Liver (tissue), 9 donors: Measurements from ENCODE around the gene GTF3C5. TPM values are rescaled to one million over a fixed set of nuclear protein-coding genes. Genes with fewer than 3 reads are reported as not detected.

Experiments
- DNase-seq: peaks from one replicate; pipeline ENCODE4 v3.0.0-alpha.2; 2017; ENCODE audit warnings: low spot score
- H3K27ac ChIP-seq, 2 donors: one replicate each; pipeline ENCODE4 v1.7.0; 2013; ENCODE audit warnings: inconsistent platforms in 2 of 2, low read length in 2 of 2, control low read depth in 1 of 2, low read depth in 1 of 2, mild to moderate bottlenecking in 1 of 2
- H3K27me3 ChIP-seq, 4 donors: one replicate each; pipeline versions ENCODE4 v1.6.1 to v1.7.0; 2013; ENCODE audit warnings: low read length in 3 of 4, inconsistent platforms in 1 of 4, mild to moderate bottlenecking in 1 of 4, moderate library complexity in 1 of 4; ENCODE audit not compliant: control insufficient read depth in 4 of 4, insufficient read depth in 4 of 4
- H3K36me3 ChIP-seq, 4 donors: one replicate each; pipeline versions ENCODE4 v1.6.1 to v1.7.0; 2013; ENCODE audit warnings: low read length in 3 of 4, mild to moderate bottlenecking in 3 of 4, low read depth in 1 of 4, moderate library complexity in 1 of 4; ENCODE audit not compliant: control insufficient read depth in 4 of 4, insufficient read depth in 3 of 4
- H3K4me1 ChIP-seq, 4 donors: one replicate each; pipeline versions ENCODE4 v1.6.1 to v1.7.0; 2013; ENCODE audit warnings: low read length in 3 of 4, mild to moderate bottlenecking in 3 of 4, moderate library complexity in 1 of 4; ENCODE audit not compliant: control insufficient read depth in 4 of 4, insufficient read depth in 4 of 4
- H3K4me3 ChIP-seq, 3 donors: one replicate each; pipeline versions ENCODE4 v1.6.1 to v1.7.0; 2013; ENCODE audit warnings: low read length in 3 of 3, control low read depth in 1 of 3, low read depth in 1 of 3, mild to moderate bottlenecking in 1 of 3
- H3K9ac ChIP-seq, 2 donors: one replicate each; pipeline ENCODE4 v1.7.0; 2013; ENCODE audit warnings: low read length in 2 of 2, mild to moderate bottlenecking in 2 of 2, moderate library complexity in 2 of 2, control low read depth in 1 of 2, low read depth in 1 of 2
- H3K9me3 ChIP-seq, 4 donors: one replicate each; pipeline versions ENCODE4 v1.6.1 to v1.7.0; 2013; ENCODE audit warnings: low read length in 3 of 4; ENCODE audit not compliant: control insufficient read depth in 4 of 4
- EGR1 ChIP-seq, 2 donors: IDR thresholded peaks; 2 replicates each; pipeline ENCODE4 v1.6.1; 2016 to 2018; ENCODE audit warnings: antibody characterized with exemption in 2 of 2, low read depth in 2 of 2
- FOXA1 ChIP-seq: IDR thresholded peaks from 2 replicates; pipeline ENCODE4 v1.6.1; 2016; ENCODE audit warnings: antibody characterized with exemption
- FOXA2 ChIP-seq: IDR thresholded peaks from 2 replicates; pipeline ENCODE4 v1.6.1; 2016; ENCODE audit warnings: antibody characterized with exemption
- GABPA ChIP-seq, 2 donors: IDR thresholded peaks in 1 of 2; conservative IDR thresholded peaks in 1 of 2; 2 replicates each; pipeline ENCODE4 v1.6.1; 2016; ENCODE audit warnings: antibody characterized with exemption in 2 of 2, mild to moderate bottlenecking in 1 of 2, moderate library complexity in 1 of 2
- HNF4A ChIP-seq, 2 donors: conservative IDR thresholded peaks; 2 replicates each; pipeline ENCODE4 v1.6.1; 2016; ENCODE audit warnings: antibody characterized with exemption in 2 of 2, mild to moderate bottlenecking in 2 of 2
- HNF4G ChIP-seq: IDR thresholded peaks from 2 replicates; pipeline ENCODE4 v1.6.1; 2016; ENCODE audit warnings: antibody characterized with exemption
- JUND ChIP-seq, 2 donors: IDR thresholded peaks; 2 replicates each; pipeline ENCODE4 v1.6.1; 2016; ENCODE audit warnings: antibody characterized with exemption in 2 of 2
- NR2F2 ChIP-seq: IDR thresholded peaks from 2 replicates; pipeline ENCODE4 v1.6.1; 2016; ENCODE audit warnings: antibody characterized with exemption
- RAD21 ChIP-seq, 2 donors: IDR thresholded peaks; 2 replicates each; pipeline ENCODE4 v1.6.1; 2016; ENCODE audit warnings: antibody characterized with exemption in 2 of 2, mild to moderate bottlenecking in 2 of 2
- RXRA ChIP-seq, 2 donors: IDR thresholded peaks; 2 replicates each; pipeline ENCODE4 v1.6.1; 2017 to 2018; ENCODE audit warnings: antibody characterized with exemption in 2 of 2, mild to moderate bottlenecking in 1 of 2
- SP1 ChIP-seq: IDR thresholded peaks from 2 replicates; pipeline ENCODE4 v1.6.1; 2018; ENCODE audit warnings: antibody characterized with exemption, mild to moderate bottlenecking
- TAF1 ChIP-seq: conservative IDR thresholded peaks from 2 replicates; pipeline ENCODE4 v1.6.1; 2016; ENCODE audit warnings: antibody characterized with exemption, mild to moderate bottlenecking
- YY1 ChIP-seq: IDR thresholded peaks from 2 replicates; pipeline ENCODE4 v1.6.1; 2016; ENCODE audit warnings: antibody characterized with exemption, mild to moderate bottlenecking
- WGBS: extraction: QIAGEN DNeasy Blood & Tissue Kit; methylation state at CpG from one replicate; pipeline ENCODE4 v1.1.7; 2013; 5-methylcytosine and 5-hydroxymethylcytosine counted together
- polyA plus RNA-seq, 2 donors: library from polyadenylated mRNA; stranded (reverse) in 1 of 2; unstranded in 1 of 2; fragments of 200-250 nt in 1 of 2; fragments of >200 nt in 1 of 2; fragmentation: Nextera tagmentation in 1 of 2; extraction: Ambion mirVana in 1 of 2; gene quantifications; one replicate each; pipeline versions ENCODE4 v1.2.1 to v1.2.3, GENCODE V29; 2013 to 2015
- total RNA-seq, 2 donors: library from RNA; depleted of rRNA; stranded (reverse); fragments of >200 nt; gene quantifications; one replicate each; pipeline ENCODE4 v1.2.3, GENCODE V29; 2014
- TF ChIP-seq, protein P1 (sequence below): IDR thresholded peaks from 2 replicates; pipeline ENCODE4 v1.6.1; 2016; ENCODE audit warnings: antibody characterized with exemption
- TF ChIP-seq, protein P2 (sequence below): IDR thresholded peaks from 2 replicates; pipeline ENCODE4 v1.6.1; 2016; ENCODE audit warnings: antibody characterized with exemption
- TF ChIP-seq, protein P3 (sequence below): IDR thresholded peaks from 2 replicates; pipeline ENCODE4 v1.6.1; 2016; ENCODE audit warnings: antibody characterized with exemption
- TF ChIP-seq, protein P4 (sequence below): IDR thresholded peaks from 2 replicates; pipeline ENCODE4 v1.6.1; 2016; ENCODE audit warnings: antibody characterized with exemption, mild to moderate bottlenecking
- donor health status: healthy.
- donor health status: healthy.
- donor health status: healthy.
- donor health status: healthy.
- donor health status: healthy.

The GTF3C5 gene
- total and polyA plus RNA-seq, 4 donors, result 13.2 to 26.2 (median 18.2) TPM

DNA sequence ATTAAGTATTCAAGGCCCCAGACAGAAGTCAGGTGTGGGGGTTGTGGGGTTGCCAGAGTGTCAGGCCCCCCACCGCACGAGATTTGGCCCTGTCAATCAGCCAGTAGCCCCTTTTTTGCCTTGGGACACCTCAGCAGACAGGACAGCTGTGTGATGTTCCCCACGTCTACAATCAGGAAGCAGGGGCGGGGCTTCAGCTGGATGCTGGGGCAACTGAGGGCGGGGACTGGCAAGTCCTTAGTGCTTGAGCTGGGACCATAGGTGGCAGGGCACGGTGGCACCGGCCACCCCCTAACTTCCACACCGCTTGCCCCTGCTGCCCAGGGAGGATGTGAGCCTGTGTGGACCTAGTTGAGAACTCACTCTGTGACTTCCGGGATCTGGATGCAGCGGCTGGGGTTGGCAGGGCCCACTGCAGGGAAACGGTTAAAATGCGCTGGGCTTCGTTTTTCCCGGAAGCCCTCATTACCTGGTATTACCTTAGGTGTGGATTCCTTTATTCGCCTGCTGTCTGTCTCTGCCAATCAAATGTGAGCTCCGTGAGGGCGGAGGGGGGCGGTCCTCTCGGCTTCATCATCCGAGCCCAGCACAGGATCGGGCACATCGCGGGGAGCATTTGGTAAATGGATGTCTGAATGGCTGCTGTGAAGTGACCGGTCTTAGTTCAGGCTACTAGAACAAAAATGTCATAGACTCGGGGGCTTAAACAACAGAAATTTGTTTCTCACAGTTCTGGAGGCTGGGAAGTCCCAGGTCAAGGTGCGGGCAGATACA is 7.5 kb upstream of the GTF3C5 start:
- peak; percentile 55 for DNase-seq
- Histone ChIP-seq H3K4me3 (no peak overlapping the region), H3K27me3 (no peaks in the 10 kb centered on the region), H3K36me3 (no peaks in the 10 kb centered on the region), H3K4me1 (peaks cover 0 to 4% (median 1%) of the 10 kb centered on the region in 4 donors), H3K27ac (no peak overlapping the region), H3K9ac (no peak overlapping the region), H3K9me3 (no peaks in the 10 kb centered on the region)
- TF ChIP-seq RXRA (IDR thresholded peaks at IDR 0.05), result no peak
- TF ChIP-seq, protein P1, sequence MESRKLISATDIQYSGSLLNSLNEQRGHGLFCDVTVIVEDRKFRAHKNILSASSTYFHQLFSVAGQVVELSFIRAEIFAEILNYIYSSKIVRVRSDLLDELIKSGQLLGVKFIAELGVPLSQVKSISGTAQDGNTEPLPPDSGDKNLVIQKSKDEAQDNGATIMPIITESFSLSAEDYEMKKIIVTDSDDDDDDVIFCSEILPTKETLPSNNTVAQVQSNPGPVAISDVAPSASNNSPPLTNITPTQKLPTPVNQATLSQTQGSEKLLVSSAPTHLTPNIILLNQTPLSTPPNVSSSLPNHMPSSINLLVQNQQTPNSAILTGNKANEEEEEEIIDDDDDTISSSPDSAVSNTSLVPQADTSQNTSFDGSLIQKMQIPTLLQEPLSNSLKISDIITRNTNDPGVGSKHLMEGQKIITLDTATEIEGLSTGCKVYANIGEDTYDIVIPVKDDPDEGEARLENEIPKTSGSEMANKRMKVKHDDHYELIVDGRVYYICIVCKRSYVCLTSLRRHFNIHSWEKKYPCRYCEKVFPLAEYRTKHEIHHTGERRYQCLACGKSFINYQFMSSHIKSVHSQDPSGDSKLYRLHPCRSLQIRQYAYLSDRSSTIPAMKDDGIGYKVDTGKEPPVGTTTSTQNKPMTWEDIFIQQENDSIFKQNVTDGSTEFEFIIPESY, result no peak
- no peak for TF ChIP-seq JUND (IDR thresholded peaks at IDR 0.05)
- TF ChIP-seq RAD21 (IDR thresholded peaks at IDR 0.05), result no peak
- no peak for TF ChIP-seq HNF4A (conservative IDR thresholded peaks at IDR 0.05)
- TF ChIP-seq, protein P2, sequence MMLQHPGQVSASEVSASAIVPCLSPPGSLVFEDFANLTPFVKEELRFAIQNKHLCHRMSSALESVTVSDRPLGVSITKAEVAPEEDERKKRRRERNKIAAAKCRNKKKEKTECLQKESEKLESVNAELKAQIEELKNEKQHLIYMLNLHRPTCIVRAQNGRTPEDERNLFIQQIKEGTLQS, result no peak
- no peak for TF ChIP-seq SP1
- no peak for TF ChIP-seq FOXA2
- no peak for TF ChIP-seq TAF1
- TF ChIP-seq, protein P3, sequence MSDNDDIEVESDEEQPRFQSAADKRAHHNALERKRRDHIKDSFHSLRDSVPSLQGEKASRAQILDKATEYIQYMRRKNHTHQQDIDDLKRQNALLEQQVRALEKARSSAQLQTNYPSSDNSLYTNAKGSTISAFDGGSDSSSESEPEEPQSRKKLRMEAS, result no peak
- no peak for TF ChIP-seq NR2F2
- TF ChIP-seq, protein P4, sequence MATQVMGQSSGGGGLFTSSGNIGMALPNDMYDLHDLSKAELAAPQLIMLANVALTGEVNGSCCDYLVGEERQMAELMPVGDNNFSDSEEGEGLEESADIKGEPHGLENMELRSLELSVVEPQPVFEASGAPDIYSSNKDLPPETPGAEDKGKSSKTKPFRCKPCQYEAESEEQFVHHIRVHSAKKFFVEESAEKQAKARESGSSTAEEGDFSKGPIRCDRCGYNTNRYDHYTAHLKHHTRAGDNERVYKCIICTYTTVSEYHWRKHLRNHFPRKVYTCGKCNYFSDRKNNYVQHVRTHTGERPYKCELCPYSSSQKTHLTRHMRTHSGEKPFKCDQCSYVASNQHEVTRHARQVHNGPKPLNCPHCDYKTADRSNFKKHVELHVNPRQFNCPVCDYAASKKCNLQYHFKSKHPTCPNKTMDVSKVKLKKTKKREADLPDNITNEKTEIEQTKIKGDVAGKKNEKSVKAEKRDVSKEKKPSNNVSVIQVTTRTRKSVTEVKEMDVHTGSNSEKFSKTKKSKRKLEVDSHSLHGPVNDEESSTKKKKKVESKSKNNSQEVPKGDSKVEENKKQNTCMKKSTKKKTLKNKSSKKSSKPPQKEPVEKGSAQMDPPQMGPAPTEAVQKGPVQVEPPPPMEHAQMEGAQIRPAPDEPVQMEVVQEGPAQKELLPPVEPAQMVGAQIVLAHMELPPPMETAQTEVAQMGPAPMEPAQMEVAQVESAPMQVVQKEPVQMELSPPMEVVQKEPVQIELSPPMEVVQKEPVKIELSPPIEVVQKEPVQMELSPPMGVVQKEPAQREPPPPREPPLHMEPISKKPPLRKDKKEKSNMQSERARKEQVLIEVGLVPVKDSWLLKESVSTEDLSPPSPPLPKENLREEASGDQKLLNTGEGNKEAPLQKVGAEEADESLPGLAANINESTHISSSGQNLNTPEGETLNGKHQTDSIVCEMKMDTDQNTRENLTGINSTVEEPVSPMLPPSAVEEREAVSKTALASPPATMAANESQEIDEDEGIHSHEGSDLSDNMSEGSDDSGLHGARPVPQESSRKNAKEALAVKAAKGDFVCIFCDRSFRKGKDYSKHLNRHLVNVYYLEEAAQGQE, result no peak
- no peak for TF ChIP-seq GABPA (IDR thresholded peaks at IDR 0.05 in 1 of 2, conservative IDR thresholded peaks at IDR 0.05 in 1 of 2)
- no peak for TF ChIP-seq FOXA1
- no peak for TF ChIP-seq EGR1 (IDR thresholded peaks at IDR 0.05; ENCODE audit: low read depth in 2 of 2)
- no peak for TF ChIP-seq YY1
- 71% methylated on average over 26 of the region's 26 CpGs for WGBS

DNA sequence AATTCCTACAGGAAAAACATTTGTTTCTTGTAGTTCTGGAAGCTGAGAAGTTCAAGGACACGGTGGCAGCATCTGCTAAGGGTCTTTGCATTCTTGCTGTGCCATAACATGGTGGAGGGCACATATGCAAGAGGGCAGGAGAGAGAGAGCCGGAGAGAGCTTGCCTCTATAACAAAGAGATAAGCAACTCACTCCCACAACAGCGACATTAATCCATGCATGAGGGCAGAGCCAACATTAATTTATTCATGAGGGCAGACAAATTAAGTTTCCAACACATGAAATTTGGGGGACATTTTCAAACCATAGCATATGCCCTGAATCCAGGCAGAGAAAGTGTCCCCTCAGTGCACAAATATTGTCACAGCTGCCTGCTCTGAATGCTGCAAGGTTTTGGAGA is 4.4 kb upstream of the GTF3C5 start:
- no peak for DNase-seq
- Histone ChIP-seq H3K4me3 (no peak overlapping the region), H3K4me1 (peaks cover 0 to 17% (median 12%) of the 10 kb centered on the region in 4 donors), H3K9ac (no peak overlapping the region), H3K27me3 (no peaks in the 10 kb centered on the region), H3K9me3 (no peaks in the 10 kb centered on the region), H3K27ac (no peak overlapping the region), H3K36me3 (no peaks in the 10 kb centered on the region)
- 56% methylated on average over 3 of the region's 3 CpGs for WGBS
- TF ChIP-seq, protein P1, result no peak
- TF ChIP-seq, protein P4, result no peak
- TF ChIP-seq GABPA (IDR thresholded peaks at IDR 0.05 in 1 of 2, conservative IDR thresholded peaks at IDR 0.05 in 1 of 2), result no peak
- TF ChIP-seq SP1, result no peak
- TF ChIP-seq NR2F2, result no peak
- TF ChIP-seq YY1, result no peak
- TF ChIP-seq JUND (IDR thresholded peaks at IDR 0.05), result no peak
- TF ChIP-seq, protein P3, result no peak
- TF ChIP-seq EGR1 (IDR thresholded peaks at IDR 0.05; ENCODE audit: low read depth in 2 of 2), result no peak
- no peak for TF ChIP-seq RXRA (IDR thresholded peaks at IDR 0.05)
- no peak for TF ChIP-seq HNF4A (conservative IDR thresholded peaks at IDR 0.05)
- TF ChIP-seq TAF1, result no peak
- no peak for TF ChIP-seq HNF4G
- no peak for TF ChIP-seq FOXA2
- TF ChIP-seq RAD21 (IDR thresholded peaks at IDR 0.05), result no peak
- TF ChIP-seq, protein P2, result no peak
- no peak for TF ChIP-seq FOXA1
